GM18870 (cell line): Measurements from ENCODE around the gene KCNS3.

Source experiments
- ATAC-seq: cut with Tn5 transposase; IDR thresholded peaks from one replicate; pipeline ENCODE4 v1.9.1; 2021; ENCODE audit warnings: moderate library complexity; ENCODE audit not compliant: unreplicated experiment

KCNS3 gene, protein sequence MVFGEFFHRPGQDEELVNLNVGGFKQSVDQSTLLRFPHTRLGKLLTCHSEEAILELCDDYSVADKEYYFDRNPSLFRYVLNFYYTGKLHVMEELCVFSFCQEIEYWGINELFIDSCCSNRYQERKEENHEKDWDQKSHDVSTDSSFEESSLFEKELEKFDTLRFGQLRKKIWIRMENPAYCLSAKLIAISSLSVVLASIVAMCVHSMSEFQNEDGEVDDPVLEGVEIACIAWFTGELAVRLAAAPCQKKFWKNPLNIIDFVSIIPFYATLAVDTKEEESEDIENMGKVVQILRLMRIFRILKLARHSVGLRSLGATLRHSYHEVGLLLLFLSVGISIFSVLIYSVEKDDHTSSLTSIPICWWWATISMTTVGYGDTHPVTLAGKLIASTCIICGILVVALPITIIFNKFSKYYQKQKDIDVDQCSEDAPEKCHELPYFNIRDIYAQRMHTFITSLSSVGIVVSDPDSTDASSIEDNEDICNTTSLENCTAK

DNA sequence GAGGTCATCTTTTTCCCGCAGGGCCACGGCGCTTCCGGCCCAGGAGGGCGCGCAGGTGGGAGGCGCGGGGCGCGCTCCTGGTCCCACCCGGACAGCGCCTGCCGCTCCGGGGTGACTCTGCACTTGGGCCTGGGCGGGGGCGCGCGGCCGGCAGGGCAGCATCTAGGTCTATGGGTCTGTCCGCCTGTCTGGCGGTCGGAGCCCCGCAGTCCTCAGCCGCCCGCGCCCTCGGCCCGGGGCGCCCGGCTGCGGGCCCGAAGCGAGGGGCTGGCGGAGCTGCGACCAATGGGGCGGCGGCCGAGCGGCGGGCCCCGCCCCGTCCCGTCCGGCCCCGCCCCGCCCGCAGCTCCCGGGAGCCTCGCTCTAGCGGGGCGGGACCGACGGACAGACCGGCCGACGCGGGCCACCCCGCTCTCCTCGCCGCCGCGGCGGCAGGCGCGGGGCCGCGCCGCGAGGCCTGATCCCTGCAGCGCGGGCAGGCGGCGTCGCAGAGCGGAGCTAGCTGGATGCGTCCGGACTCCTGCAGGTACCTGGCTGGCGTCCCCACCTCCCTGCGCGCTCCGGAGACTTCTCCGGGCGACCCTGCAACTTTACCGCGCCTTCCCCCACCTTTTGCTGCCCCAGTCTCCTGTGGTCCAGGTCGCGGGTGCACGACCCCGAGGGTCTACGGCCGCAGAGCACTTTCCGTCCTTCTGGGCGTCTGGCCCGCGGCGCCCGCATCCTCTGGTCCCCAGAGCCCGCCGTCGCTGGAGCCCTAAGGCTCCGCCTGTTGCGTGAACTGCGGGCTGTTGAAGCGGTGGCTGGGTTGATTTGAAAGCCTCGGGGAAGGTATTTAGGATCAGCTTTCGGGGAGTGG, at the start of gene KCNS3:
Gene KCNS3, plus strand, starts transcription at position 387 of the 856 bp plus-strand sequence. CDS start 52,342 bp downstream, outside the sequence.
- ATAC-seq = peak; percentile 45

GRCh38 chr2:17830053-17831034, 48.1 kb upstream of the KCNS3 start:
- peak; percentile 73 for ATAC-seq

GRCh38 chr2:17835516-17835915, 43.0 kb upstream of the KCNS3 start:
- no peak for ATAC-seq

DNA sequence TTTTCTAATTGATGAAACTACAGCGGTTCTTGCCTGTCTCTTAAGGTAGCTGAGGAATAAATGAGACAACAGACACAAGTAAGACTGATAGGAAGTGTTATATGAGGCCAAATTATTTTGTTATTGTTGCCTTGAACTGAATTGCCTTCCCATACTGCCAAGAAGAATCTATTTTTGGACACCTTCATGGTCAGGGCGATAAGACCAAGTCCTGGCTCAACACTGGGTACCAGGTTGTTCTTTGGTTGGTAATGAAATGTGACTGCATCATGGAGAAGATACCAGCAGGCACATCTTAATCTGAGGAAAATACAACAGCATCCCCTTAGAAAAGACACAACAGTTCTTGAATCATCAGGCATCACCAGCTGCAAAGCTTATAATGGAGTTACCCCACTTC, 38.5 kb upstream of the KCNS3 start:
- ATAC-seq = no peak

- ATAC-seq = no peak
Observed at GRCh38 chr2:17843457-17843856, 35.0 kb upstream of the KCNS3 start.

GRCh38 chr2:17845806-17846205, 32.7 kb upstream of the KCNS3 start:
- no peak for ATAC-seq

DNA sequence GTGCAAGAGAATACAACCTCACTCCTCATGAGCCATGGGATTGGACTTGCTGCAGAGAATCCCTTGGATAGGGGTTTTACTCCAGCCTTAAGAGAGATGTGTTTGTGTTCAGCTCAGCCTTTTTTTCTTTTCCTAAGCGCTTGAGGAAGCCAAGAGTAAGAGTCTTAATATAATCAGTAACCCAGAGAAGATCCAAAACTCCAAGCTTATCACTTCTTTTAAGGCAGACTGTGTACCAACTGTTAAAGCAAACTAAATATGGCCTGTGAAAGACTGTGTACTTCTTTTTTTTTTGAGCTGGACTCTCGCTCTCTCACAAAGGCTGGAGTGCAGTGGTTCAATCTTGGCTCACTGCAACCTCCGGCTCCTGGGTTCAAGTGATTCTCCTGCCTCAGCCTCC, 31.8 kb upstream of the KCNS3 start:
- no peak for ATAC-seq

GRCh38 chr2:17847236-17847635, 31.2 kb upstream of the KCNS3 start:
- ATAC-seq = no peak

DNA sequence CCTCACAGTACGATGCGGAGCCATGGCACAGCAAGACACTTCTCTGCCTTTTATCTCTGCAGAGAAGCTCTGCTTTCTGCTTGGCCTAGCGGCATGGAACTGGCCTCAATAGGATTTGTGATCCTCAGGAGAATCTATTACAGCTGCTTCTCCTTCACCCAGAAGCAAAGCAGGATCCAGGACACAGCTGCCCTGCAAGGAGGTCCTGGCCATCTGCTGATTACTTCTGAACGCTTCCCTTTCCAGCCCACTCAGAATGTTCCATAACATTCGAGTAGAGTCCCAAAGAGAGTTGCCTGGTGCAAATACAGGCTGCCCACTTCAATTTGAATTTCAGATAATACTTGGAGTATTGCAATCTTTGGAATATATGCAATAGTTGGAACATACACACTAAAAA, 29.2 kb upstream of the KCNS3 start:
- ATAC-seq = no peak

- ATAC-seq = no peak
Observed at GRCh38 chr2:17850151-17850550, 28.3 kb upstream of the KCNS3 start.

- ATAC-seq = peak; percentile 83
Observed at GRCh38 chr2:17851731-17852585, 26.5 kb upstream of the KCNS3 start.

GRCh38 chr2:17853799-17854198, 24.7 kb upstream of the KCNS3 start:
- ATAC-seq = no peak

DNA sequence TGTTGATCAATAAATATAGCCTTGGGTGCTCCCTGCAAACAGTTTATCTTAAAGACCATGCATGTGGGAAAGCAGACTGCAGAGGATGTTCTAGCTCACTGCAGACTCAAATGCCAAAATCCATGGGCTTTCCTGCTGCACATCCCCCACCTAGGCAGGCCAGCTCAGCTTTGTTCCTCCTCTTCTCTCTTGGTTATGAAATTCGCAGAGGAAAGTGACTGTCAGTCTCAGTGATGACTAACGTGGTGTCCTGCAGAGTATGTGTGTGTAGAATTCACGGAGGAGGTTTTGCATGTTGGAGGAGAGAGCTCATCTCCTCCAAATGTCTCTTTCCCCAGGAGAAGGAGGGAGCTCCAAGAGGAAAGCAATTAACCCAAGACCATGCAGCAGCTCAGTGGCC, 21.4 kb upstream of the KCNS3 start:
- no peak for ATAC-seq

- ATAC-seq = no peak
Observed at GRCh38 chr2:17858064-17858463, 20.4 kb upstream of the KCNS3 start.

GRCh38 chr2:17863539-17863938, 14.9 kb upstream of the KCNS3 start:
- no peak for ATAC-seq

DNA sequence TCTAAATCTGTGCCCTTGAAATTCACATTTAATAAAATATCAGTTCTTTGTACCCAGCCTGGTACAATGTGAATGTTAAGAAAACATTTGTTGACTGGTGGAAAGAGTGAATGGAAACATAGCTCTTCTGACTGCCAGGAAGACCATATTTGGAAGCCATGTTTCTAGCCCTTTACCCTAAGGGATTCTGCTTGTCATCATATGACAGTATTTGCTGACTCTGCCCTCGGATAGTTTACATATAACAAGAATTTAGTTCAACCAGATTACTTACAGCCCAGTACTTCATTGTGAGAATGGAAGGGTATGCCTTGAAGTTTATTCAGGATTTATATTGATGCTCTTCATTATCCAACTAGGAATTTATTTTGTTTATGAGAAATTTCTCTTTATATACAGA, 13.8 kb upstream of the KCNS3 start:
- ATAC-seq = no peak

DNA sequence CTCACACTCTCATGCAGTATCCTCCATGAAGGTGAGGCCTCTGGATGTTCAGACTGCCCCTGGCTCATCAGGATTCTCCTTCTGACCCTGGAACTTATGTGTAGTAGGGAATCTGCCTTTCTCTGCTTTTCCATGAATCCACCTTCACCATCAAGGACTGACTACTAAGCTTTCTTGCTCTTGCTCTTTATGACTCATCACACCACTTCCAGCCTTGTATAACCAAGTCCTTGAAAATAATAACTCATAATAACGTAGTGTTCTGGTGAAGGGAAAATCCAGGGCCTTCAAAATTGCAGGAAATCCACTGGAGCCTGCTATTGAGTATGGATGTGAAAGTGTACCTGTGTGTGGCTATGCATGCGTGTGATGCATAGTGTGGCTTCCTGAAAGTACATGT, 11.3 kb upstream of the KCNS3 start:
- no peak for ATAC-seq

DNA sequence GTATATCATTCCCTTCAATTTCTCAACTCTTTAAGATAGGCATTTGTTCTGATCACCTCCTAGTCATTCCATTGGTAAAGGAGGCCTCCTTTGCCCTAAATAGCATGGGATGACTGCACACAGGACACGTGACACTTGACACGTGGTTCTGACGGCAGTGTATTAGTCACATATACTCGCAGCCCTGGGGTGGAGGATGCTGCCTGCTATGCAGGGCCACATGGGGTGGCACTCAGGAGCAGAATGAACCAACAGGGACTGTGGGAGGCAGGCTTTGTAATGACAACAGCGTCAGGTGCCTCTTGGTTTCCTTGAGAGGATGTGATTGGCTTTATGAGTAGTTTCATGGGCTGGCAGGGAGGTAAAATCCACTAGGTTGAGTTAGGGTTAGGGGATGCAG, 9.3 kb upstream of the KCNS3 start:
- ATAC-seq = no peak

DNA sequence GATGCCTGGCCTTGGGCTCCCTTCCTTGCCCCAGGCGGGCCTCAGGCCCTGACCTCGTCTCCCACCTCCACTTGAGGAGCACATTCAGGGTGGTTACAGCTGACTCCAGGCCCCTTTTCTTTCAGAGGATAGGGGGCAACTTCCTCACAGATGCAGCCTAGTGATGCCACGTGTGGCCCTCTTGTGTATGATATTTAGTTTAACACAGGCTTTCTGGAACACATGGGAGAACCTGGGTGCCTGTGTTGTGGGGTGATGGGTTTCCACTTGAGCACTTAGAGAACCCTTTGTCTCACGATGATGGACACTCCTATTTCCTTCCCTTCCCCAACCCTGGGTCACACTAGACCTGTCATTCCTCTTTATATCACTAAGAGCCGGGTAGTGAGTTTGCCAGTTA, 6.8 kb upstream of the KCNS3 start:
- ATAC-seq = no peak

- ATAC-seq = no peak
Observed at GRCh38 chr2:17873021-17873420, 5.4 kb upstream of the KCNS3 start.
